GM19395 (cell line): ENCODE data around the gene ERBB2.
"Not testable (repeated sequence)": the region's sequence is repeated elsewhere in the genome, so short reads cannot be mapped to it uniquely, and the experiment has no call there.

Source experiments
- ATAC-seq: cut with Tn5 transposase; IDR thresholded peaks from one replicate; pipeline ENCODE4 v1.9.1; 2021; ENCODE audit warnings: mild to moderate bottlenecking, moderate library complexity; ENCODE audit not compliant: unreplicated experiment

Gene ERBB2

DNA sequence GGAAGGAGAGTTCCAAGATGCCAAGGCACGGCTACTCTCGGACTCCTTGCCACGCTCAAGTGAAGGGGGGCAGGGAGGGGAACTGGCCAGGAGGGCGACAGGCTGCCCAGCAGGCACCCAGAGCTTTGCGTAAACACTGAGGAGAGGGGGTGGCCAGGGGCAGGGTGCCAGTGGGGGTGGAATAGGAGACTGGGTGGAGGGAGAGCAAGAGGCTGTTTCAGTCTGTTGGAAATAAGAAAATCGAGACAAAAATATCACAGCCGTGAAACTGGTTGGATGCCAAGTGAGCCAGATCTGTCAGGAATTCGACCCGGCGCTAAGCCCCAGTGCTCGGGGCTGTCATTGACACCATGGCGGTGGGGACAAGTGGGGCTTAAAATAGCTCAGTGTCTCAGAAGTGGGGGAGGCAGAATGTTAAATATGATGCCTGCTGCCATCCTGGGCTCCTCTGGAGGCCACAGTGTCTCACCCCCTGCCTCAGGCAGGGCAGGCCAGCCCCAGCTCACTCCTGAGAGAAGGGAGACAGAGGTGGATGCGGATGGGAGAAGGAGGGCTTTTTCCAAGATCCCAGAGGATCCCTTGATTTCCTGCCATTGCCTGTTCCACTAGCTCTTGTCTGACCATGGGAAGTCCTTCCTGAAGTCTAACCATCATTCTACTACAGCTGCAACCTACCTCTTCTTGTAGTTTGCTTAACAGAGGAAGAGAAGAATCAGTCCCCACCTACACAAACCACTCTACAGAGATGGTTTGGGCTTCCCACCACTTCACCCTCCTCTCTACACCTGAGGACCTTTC, 22.1 kb upstream of the ERBB2 start:
- no peak for ATAC-seq

DNA sequence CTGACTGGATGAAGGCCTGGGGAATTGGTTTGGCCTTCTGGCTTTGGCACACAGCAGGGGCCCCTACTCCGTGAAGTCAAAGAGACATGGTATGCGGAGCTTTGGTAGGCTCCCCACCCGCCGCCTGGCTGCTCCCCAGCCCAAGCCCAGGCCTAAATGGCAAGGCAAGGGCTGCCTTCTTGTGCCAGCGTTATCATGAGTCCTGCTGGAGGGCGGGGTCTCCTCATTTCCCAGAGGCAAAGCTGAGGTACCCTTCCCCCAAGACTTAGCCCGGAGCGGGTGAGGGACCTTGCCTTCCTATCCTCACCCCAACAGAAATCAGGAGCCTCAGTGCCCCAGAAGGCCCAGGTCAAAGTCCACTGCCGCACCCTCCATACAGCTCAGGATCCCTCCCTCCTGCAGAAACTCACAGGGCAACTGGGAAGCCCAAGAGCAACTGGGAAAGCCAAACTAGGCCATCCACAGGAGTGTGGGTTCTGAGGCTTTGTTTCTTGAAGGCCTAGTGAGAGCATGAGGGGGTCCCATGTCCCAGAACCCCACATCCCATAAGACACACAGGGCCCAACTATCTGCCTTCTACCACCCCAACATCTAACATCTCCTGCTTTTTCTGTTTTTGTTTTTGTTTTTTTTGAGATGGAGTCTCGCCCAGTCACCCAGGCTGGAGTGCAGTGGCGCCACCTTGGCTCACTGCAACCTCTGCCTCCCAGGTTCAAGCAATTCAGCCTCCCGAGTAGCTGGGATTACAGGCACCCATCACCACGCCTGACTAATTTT, 21.3 kb upstream of the ERBB2 start:
- ATAC-seq, result no peak

DNA sequence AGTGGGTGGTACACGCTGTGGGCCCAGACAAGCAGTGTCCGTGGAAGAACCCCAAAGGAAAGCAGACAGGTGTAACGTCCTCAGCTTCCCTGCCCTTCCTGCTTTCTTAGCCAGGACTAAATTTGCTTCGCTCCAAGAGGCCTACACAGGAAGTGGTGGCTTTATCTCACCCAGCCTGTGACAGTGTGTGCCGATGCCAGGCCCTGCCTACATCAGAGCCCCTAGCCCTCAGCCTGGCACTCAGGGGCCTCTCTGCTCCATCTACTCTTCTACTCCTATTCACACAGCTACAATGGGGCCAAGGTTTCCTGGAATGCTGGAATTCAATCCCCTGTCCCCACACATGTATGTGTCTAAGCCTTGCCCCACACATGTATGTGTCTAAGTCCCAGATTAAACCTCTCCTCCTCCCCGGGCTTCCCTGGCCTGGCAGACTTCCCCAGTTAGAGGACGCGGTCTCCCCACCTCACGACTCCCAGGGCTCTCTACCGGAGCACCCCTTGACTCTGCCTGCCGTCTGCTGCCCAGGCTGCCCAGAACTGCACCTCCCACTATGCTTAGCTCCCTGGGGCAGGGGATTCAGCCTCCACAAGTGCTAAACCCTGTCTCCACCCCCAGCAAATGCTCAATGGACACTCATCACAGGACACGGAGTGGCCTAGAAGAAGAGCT, 20.2 kb upstream of the ERBB2 start:
- no peak for ATAC-seq

DNA sequence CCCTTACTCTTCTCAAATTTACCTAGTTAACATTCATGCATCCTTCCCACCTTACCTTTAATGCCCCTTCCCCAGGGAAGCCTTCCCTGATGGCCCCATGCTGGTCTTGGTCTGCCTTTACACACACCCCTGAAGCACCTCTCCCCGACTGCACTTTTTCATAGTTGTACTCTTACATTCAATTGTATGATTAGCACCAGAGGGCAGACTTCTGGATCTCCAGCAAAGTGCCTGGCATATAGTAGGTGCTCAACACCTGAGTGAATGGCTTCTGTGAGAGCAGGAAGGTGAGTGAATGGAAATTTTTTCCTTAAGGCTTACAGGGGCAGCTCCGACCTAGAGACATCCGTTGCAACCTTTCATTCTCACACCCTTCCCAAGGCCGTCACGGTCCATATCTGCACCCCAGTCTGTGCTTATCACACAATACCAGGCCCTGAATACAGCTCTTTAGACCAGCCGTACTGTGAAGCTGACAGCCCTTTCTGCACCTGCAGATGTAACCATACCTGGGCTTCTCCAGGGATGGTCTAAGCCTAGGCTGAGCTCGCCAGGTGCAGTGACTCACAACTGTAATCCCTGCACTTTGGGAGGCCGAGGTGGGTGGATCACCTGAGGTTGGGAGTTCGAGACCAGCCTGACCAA, 16.4 kb upstream of the ERBB2 start:
- ATAC-seq, result no peak

DNA sequence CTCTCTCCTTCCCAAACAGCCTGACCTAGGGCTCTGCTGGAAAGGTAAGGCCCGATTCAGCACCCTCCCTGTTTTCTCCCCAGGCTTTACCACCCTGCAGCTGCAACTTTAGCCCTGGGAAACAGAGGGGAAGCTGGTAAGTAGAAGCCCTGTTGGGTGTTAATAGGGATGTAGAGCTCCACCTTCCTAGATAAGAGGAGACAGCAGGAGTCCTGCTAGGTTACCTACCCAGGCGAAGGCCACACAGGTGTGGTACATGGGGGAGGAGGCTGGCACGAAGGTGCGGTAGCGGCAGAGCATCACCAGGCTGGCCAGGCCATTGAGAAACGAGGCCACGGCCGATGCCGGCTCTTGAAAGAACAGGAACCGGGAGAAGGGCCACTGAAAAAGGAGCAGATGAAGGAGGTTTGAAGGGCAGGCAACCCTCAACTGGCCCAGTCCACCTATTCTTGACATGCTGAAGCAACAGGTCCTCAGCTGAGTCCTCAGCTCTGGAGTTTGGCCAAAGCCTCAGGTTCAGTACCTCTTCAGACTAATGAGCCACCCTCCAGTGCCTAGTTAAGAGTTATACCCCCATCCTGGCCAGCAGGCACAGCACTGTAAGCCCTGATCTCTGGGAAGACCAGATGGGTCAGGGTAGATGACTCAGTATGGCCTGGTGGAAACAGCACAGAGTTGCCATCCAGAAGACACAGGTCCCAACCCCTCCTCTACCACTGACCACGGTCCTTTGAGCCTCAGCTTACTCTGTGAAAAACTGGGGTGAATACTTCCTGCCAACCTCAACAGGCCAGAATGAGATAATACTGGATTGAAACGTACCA, 15.3 kb upstream of the ERBB2 start:
- ATAC-seq, result no peak

DNA sequence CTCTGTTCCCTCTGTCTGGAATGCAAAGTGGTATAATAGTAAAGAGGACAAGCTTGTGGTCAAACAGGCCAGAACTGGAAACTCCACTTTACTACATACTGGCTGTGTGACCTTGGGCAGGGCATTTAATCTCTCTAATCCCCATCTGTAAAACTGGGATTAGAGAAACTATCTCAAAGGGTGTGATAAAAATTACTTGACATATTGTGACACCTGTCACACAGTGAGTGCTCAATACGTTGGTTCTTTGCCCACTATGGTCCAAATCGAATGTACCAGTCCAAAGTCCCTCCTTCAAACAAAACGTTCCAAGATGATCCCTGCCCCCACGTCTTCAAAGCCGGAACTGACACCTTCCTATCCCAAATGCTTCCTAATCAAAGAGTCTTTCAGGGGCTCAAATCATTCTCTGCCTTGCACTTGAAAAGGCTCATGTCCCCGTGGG, 12.7 kb upstream of the ERBB2 start:
- no peak for ATAC-seq

DNA sequence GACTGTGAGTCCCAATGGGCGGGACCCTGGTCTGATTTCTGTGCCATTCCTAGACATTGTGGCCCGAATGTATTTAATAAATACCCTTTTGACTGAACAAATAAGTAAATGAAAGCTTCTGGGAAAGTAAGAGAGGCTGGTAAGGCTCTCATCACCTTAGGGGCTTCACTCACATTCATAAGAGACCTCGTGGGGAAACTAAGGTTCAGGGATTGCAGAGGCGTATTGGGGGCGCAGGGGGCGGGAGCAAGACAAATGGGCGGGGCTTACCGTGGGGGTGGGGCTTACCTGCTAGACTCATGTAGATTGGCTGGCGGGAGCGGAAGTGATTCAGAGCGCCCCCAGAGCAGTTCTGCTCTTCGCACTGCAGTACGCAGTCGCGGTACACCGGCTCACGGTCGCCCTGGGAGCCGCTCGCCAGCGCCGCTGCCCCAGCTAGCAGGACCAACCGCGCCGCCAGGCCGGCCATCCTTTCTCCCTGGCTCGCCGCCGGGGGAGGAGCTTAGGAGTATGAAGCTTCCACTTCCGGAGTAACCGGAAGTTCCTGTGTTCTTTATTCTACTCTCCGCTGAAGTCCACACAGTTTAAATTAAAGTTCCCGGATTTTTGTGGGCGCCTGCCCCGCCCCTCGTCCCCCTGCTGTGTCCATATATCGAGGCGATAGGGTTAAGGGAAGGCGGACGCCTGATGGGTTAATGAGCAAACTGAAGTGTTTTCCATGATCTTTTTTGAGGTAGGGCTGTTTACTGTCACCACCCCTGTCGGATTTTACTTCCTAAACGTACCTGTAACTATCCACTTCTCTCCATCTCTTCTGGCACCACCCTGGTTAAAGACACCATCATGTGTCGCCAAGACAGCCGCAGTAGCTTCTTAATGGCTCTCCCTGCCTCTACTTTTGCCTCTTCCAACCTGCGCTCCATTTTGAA, 12.1 kb upstream of the ERBB2 start, which contains the start of gene PGAP3:
PGAP3 (minus strand) TSS at position 512 of the 929 bp plus-strand sequence; CDS start at position 469, 43 bp downstream.
- peak; percentile 89 for ATAC-seq

DNA sequence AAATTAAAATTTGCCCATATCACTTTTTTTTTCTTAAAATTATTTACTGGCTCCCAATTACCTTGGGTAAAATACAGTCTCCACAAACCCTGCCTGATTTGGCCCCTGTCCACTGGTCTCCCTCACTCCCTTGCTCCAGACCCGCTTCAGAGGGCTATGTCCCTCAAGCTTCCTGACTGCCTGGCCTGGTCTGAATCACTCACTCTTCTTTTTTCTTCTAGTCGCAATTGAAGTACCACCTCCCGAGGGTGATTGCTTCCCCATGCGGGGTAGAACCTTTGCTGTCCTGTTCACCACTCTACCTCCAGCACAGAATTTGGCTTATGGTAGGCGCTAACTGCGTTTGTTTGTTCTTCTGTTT, 11.4 kb upstream of the ERBB2 start:
- no peak for ATAC-seq

DNA sequence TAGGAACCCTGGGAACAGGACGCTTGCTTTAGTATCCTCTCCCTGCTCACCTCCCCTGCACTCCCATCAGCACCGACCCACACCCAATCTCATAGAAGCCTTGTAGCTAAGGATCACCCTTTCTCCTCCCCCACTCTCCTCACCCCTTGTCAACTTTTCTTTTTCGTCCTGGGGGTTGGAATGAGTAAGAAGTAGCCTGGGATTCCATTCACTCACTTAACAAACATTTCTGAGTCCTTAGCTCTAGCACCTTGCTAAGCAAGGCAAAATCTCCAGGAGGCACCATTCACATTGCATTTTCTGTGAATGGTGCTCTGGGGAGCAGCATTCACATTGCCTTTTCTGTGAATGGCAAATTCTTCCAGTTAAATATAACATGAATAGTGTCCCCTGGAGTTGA, 10.9 kb upstream of the ERBB2 start:
- ATAC-seq, result no peak

DNA sequence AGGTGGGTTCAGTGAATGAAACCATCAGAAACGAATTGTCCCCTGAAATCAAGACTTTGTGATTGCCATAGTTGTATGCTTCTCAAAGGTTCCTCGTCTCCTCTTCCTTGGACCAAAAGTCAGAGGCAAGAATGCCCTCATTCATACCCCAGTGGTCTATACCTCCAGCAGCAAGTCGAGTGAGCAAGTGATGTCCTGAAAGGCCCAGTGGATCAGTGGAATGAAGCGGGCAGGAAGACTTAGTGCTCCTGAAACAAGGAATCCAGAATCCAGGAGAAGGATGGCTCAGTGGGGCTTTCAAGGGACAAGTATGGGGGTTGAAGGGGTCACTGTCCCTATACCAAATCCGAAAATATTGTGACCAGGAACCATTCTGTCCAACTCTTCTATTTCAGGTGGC, 5.3 kb upstream of the ERBB2 start:
- ATAC-seq, result no peak

DNA sequence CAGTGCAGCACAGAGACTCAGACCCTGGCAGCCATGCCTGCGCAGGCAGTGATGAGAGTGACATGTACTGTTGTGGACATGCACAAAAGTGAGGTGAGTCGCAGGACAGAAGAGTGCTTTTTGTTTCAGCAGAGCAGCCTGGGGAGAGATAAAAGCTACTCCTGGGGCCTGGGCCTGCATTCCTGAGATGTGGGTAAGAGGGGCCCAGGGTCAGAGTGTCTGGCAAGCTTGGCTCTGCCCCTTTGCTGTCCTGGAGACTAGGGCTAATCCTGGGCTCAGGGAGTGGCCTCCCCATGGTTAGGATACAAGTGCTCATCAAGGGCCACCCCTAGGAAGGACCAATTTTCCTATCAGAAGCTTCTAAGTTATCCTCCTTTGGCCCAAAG, 4.8 kb upstream of the ERBB2 start:
- no peak for ATAC-seq

DNA sequence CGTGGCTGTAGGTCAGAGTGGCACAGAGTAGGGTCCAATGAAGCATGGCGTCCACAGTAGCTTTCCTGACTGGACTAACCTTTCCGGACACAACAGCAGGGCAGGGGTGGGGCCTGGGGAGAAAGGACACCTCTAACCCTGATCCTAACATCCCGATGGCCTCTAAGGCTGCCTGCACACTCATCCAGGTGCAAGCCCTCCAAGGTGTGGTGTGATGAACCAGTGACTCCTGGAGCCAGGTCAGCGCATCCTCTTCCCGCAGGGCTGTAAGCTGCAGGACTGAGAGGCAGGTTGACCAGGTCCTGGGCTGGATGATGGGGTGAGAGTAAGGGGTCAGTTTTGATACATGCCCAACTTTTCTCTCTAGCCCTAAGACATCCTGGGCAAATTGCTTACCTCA, 3.1 kb upstream of the ERBB2 start:
- ATAC-seq, result no peak

DNA sequence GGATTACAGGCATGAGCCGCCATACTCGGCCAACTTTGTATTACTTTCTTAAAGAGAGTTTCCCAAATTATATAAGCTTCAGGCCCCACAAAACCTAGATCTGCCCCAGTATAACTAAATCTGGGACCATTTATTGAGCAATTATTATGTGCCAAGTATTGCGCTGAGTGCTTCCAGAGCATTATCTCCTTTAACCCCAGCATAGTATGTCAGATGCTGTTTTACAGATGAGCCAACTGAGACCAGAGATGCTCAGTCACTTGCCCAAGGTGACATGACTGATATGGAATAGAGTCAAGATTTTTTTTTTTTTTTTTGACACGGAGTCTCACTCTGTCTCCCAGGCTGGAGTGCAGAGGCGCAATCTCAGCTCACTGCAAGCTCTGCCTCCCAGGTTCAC, 1.9 kb upstream of the ERBB2 start:
- ATAC-seq, result no peak

DNA sequence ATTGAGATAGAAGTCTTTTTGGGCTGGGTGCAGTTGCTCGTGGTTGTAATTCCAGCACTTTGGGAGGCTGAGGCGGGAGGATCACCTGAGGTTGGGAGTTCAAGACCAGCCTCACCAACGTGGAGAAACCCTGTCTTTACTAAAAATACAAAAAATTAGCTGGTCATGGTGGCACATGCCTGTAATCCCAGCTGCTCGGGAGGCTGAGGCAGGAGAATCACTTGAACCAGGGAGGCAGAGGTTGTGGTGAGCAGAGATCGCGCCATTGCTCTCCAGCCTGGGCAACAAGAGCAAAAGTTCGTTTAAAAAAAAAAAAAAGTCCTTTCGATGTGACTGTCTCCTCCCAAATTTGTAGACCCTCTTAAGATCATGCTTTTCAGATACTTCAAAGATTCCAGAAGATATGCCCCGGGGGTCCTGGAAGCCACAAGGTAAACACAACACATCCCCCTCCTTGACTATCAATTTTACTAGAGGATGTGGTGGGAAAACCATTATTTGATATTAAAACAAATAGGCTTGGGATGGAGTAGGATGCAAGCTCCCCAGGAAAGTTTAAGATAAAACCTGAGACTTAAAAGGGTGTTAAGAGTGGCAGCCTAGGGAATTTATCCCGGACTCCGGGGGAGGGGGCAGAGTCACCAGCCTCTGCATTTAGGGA, 577 bp upstream of the ERBB2 start:
- ATAC-seq, result not testable (repeated sequence)

DNA sequence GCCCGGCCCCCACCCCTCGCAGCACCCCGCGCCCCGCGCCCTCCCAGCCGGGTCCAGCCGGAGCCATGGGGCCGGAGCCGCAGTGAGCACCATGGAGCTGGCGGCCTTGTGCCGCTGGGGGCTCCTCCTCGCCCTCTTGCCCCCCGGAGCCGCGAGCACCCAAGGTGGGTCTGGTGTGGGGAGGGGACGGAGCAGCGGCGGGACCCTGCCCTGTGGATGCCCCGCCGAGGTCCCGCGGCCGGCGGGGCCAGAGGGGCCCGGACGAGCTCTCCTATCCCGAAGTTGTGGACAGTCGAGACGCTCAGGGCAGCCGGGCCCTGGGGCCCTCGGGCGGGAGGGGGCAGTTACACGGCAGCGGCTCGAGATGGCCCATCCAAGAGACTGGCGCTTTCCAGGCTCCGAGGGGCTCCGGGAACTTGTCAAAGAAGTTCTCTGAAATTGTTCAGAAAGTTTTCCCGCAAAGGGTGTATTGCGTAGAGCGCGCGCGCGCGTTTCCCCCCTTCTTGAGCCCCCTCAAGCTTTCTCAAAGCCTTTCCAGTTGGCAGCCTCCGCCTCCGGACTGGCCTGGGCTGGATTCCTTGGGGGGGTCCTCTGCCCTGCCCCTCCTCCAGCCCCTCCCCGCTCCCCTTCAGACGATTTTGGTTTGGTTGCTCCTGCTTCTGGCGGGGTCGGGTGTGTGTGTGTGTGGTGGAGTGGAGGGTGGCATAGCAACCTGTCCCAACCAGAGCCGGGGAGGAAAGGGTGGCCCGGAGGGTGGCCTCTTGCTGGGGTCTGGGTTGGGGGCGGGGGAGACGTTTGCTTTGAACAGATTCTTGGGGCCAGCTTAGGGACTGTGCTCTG, 504 bp downstream of the ERBB2 start:
- no peak for ATAC-seq

DNA sequence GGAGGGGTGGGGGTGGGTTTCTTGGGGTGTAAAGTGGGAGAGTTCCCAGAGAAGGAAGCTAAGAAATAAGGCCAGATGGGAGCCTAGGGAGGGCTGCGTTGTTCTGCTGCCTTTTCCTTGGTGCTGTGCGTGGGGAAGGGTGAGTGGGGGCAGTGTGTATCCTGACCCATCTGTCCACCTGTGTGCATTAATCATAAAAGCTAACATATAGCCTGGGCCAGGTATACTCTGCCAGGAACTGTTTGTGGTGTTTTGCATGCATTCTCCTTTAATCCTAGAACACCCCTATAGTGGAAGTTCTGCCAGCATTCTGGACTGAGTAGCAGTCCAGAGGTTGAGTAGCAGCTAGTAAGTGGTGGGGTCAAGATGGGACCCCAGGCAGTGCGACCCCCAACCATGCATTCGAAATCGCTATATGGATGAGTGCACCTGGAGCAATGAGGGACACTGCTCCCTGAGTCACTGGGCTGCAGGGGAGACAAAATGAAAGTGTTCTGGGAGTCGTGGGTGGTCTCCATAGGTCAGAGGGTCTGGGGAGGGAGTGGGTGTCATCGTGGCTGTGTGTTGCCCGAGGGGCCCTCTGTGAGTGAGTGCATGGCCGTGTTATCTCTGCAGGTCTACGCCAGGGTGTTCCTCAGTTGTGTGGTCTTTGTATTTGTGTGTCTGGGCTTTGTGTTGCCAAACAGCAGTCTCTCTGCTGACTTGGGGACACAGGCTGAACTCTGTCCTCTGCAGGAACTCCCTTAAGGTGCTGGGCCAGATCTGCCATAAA, 1.3 kb downstream of the ERBB2 start:
- no peak for ATAC-seq

DNA sequence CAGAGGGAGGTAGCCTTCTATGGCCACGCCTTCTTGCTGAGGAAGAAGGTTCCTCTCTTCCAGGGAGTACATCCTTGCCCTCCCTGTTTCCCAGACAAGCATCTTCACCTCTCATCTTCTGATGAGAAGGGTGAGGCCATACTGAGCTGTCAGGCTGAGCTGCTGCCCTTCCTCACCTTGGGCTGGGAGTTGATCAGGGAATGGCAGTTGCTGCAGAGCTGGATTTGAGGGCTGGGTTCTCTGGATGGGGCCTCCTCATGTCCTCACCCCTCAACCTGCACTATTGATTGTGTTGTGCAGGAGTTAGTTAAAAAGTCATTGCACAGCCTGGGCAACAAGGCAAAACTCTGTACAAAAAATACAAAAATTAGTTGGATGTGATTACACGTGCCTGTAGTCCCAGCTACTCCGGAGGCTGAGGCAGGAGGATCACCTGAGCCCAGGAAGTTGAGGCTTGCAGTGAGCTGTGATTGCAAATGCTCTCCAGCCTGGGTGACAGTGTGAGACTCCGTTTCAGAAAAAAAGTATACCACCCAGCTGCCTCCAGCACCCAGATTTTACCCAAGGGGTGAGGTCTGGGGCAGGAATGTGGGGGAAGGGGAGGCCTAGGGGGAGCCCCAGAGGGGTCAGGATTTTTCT, 2.0 kb downstream of the ERBB2 start:
- no peak for ATAC-seq
